Renal pelvis (tissue), 4 donors: ENCODE data around the gene VTCN1. TPM values are rescaled to one million over a fixed set of nuclear protein-coding genes. Genes with fewer than 3 reads are reported as not detected.
A peak's percentile ranks its signal among the peaks of the same experiment; 100 is the strongest.
"Not testable (repeated sequence)": the region's sequence is repeated elsewhere in the genome, so short reads cannot be mapped to it uniquely, and the experiment has no call there.

Experiments
- DNase-seq: peaks from one replicate; pipeline ENCODE4 v3.0.0-alpha.2; 2013
- polyA plus RNA-seq, 3 donors: library from polyadenylated mRNA; unstranded; fragments of 120-200 nt; gene quantifications; one replicate each; pipeline ENCODE4 v1.2.1, GENCODE V29; 2013; ENCODE audit not compliant: insufficient read length in 3 of 3

Gene VTCN1
- polyA plus RNA-seq, 3 donors: 16.7 to 32.1 (median 25.0) TPM

GRCh38 chr1:117128323-117129079 lies 82.2 kb downstream of the VTCN1 start:
- DNase-seq: peak; percentile 41

GRCh38 chr1:117127795-117128194 lies 82.9 kb downstream of the VTCN1 start:
- no peak for DNase-seq

GRCh38 chr1:117124661-117125060 lies 86.1 kb downstream of the VTCN1 start:
- no peak for DNase-seq

GRCh38 chr1:117123274-117123673 lies 87.5 kb downstream of the VTCN1 start:
- DNase-seq: no peak

- DNase-seq: no peak
These were observed 88.2 kb downstream of the VTCN1 start for GRCh38 chr1:117122330-117123025.

- peak; percentile 97 for DNase-seq
These were observed 89.0 kb downstream of the VTCN1 start, which contains the start of gene TRIM45 for GRCh38 chr1:117121589-117122329. TSS of gene TRIM45 (minus strand) at chr1:117121749. CDS start at chr1:117121201, 548 bp downstream.

- peak; percentile 54 for DNase-seq
These were observed 89.7 kb downstream of the VTCN1 start for GRCh38 chr1:117120774-117121588.

GRCh38 chr1:117119144-117119543 lies 91.6 kb downstream of the VTCN1 start:
- not testable (repeated sequence) for DNase-seq

GRCh38 chr1:117118137-117118536 lies 92.6 kb downstream of the VTCN1 start:
- no peak for DNase-seq

GRCh38 chr1:117117697-117118096 lies 93.0 kb downstream of the VTCN1 start:
- no peak for DNase-seq

GRCh38 chr1:117116784-117117130 lies 94.0 kb downstream of the VTCN1 start:
- DNase-seq: no peak

- DNase-seq: no peak
These were observed 94.5 kb downstream of the VTCN1 start for GRCh38 chr1:117116090-117116783.

- DNase-seq: no peak
These were observed 95.8 kb downstream of the VTCN1 start for GRCh38 chr1:117114877-117115276.

- no peak for DNase-seq
These were observed 97.5 kb downstream of the VTCN1 start for GRCh38 chr1:117113199-117113598.

GRCh38 chr1:117112047-117112717 lies 98.5 kb downstream of the VTCN1 start:
- DNase-seq: no peak

GRCh38 chr1:117110774-117111173 lies 100.0 kb downstream of the VTCN1 start:
- DNase-seq: no peak

- DNase-seq: no peak
These were observed 103.4 kb downstream of the VTCN1 start for GRCh38 chr1:117107364-117107763.

- DNase-seq: no peak
These were observed 104.2 kb downstream of the VTCN1 start for GRCh38 chr1:117106478-117106877.

- no peak for DNase-seq
These were observed 105.0 kb downstream of the VTCN1 start for GRCh38 chr1:117105722-117106121.

- no peak for DNase-seq
These were observed 105.7 kb downstream of the VTCN1 start for GRCh38 chr1:117104986-117105385.

- DNase-seq: not testable (repeated sequence)
These were observed 108.9 kb downstream of the VTCN1 start for GRCh38 chr1:117101858-117102257.
